Measurements from ENCODE around the gene C2orf92.
"Not testable (repeated sequence)": the region's sequence is repeated elsewhere in the genome, so short reads cannot be mapped to it uniquely, and the experiment has no call there.

Gene C2orf92

GRCh38 chr2:97697252-97698235 is 28.0 kb downstream of the C2orf92 start:
- DNase-seq, result peak; percentile 95

- DNase-seq, result no peak
Measured at GRCh38 chr2:97698530-97698929, 29.0 kb downstream of the C2orf92 start.

- peak; percentile 71 for DNase-seq
Measured at GRCh38 chr2:97699765-97700444, 30.4 kb downstream of the C2orf92 start.

GRCh38 chr2:97701186-97701585 is 31.7 kb downstream of the C2orf92 start:
- DNase-seq, result no peak

GRCh38 chr2:97701851-97702465 is 32.4 kb downstream of the C2orf92 start:
- no peak for DNase-seq

- DNase-seq, result no peak
Measured at GRCh38 chr2:97702731-97703470, 33.4 kb downstream of the C2orf92 start.

GRCh38 chr2:97703741-97704140 is 34.2 kb downstream of the C2orf92 start:
- DNase-seq, result no peak

- no peak for DNase-seq
Measured at GRCh38 chr2:97704989-97705388, 35.5 kb downstream of the C2orf92 start.

- DNase-seq, result no peak
Measured at GRCh38 chr2:97706112-97706511, 36.6 kb downstream of the C2orf92 start.

- DNase-seq, result no peak
Measured at GRCh38 chr2:97706708-97707345, 37.3 kb downstream of the C2orf92 start.

- no peak for DNase-seq
Measured at GRCh38 chr2:97707362-97708047, 38.0 kb downstream of the C2orf92 start.

GRCh38 chr2:97708048-97708380 is 38.5 kb downstream of the C2orf92 start:
- DNase-seq, result no peak

GRCh38 chr2:97708608-97709007 is 39.1 kb downstream of the C2orf92 start:
- no peak for DNase-seq

- no peak for DNase-seq
Measured at GRCh38 chr2:97711394-97711711, 41.8 kb downstream of the C2orf92 start.

- not testable (repeated sequence) for DNase-seq
Measured at GRCh38 chr2:97712175-97712574, 42.7 kb downstream of the C2orf92 start.

GRCh38 chr2:97712693-97713295 is 43.3 kb downstream of the C2orf92 start:
- DNase-seq, result peak; percentile 62

GRCh38 chr2:97713296-97714083 is 44.0 kb downstream of the C2orf92 start, which contains the start of gene ZAP70:
Gene ZAP70, plus strand, starts transcription at chr2:97713576. Its CDS starts 10,461 bp downstream, at chr2:97724037.
- DNase-seq, result peak; percentile 60

GRCh38 chr2:97714084-97714949 is 44.8 kb downstream of the C2orf92 start:
- DNase-seq, result peak; percentile 40

GRCh38 chr2:97714950-97715652 is 45.6 kb downstream of the C2orf92 start:
- DNase-seq, result no peak
